DND-41 (cell line): ENCODE results near the gene NECTIN2.

ENCODE experiments used
- ATAC-seq: fragments of 200-7000 bp; cut with Tn5 transposase; 3 replicates; pipeline ENCODE4 v1.9.1; 2021; ENCODE audit warnings: low read depth; ENCODE audit not compliant: insufficient read depth
- DNase-seq: peaks from one replicate; pipeline ENCODE4 v3.0.0-alpha.2; 2020
- H2AFZ ChIP-seq: 2 replicates; pipeline ENCODE4 v1.6.0; 2012; ENCODE audit warnings: low read depth, low read length
- H3K27ac ChIP-seq: 2 replicates; pipeline ENCODE4 v1.5.1; 2012; ENCODE audit warnings: low read length, inconsistent platforms
- H3K27me3 ChIP-seq: fragments of 200-600 bp; sonication (generic); 2 replicates; pipeline ENCODE4 v1.6.0; 2012; ENCODE audit warnings: low read length, mild to moderate bottlenecking, inconsistent platforms; ENCODE audit not compliant: insufficient read depth, poor library complexity
- H3K36me3 ChIP-seq: 2 replicates; pipeline ENCODE4 v1.5.1; 2012; ENCODE audit warnings: low read length, inconsistent platforms; ENCODE audit not compliant: insufficient read depth
- H3K4me1 ChIP-seq: 2 replicates; pipeline ENCODE4 v1.5.1; 2012; ENCODE audit warnings: mild to moderate bottlenecking, low read length; ENCODE audit not compliant: insufficient read depth
- H3K4me2 ChIP-seq: 2 replicates; pipeline ENCODE4 v1.6.0; 2012; ENCODE audit warnings: mild to moderate bottlenecking, moderate library complexity, low read length, inconsistent platforms; ENCODE audit not compliant: insufficient read depth
- H3K4me3 ChIP-seq, 2 experiments: fragments of 200-600 bp in 1 of 2; shearing (Covaris generic) in 1 of 2; 2 replicates each; pipeline ENCODE4 v1.5.1; 2012 to 2016; ENCODE audit warnings: inconsistent platforms in 2 of 2, low read length in 2 of 2, mild to moderate bottlenecking in 2 of 2, low read depth in 1 of 2, moderate library complexity in 1 of 2
- H3K79me2 ChIP-seq: 2 replicates; pipeline ENCODE4 v1.6.0; 2012; ENCODE audit warnings: low read length, inconsistent platforms; ENCODE audit not compliant: insufficient read depth
- H3K9ac ChIP-seq: 2 replicates; pipeline ENCODE4 v1.6.0; 2012; ENCODE audit warnings: low read depth, mild to moderate bottlenecking, inconsistent platforms, low read length, moderate library complexity
- H3K9me3 ChIP-seq: 2 replicates; pipeline ENCODE4 v1.5.1; 2012; ENCODE audit warnings: low read length, moderate library complexity, mild to moderate bottlenecking, inconsistent platforms; ENCODE audit not compliant: insufficient read depth, severe bottlenecking
- H4K20me1 ChIP-seq: 2 replicates; pipeline ENCODE4 v1.6.0; 2012; ENCODE audit warnings: low read length; ENCODE audit not compliant: insufficient read depth
- EZH2 ChIP-seq: IDR thresholded peaks from 3 replicates; pipeline ENCODE4 v1.6.1; 2012; ENCODE audit warnings: borderline replicate concordance, low read depth, mild to moderate bottlenecking, moderate library complexity, low read length, inconsistent platforms; ENCODE audit not compliant: severe bottlenecking
- TF ChIP-seq, protein P1 (sequence below): IDR thresholded peaks from 2 replicates; pipeline ENCODE4 v1.5.1; 2012; ENCODE audit warnings: borderline replicate concordance, low read length, moderate library complexity, mild to moderate bottlenecking; ENCODE audit not compliant: poor library complexity, severe bottlenecking; ENCODE audit errors: extremely low read depth

NECTIN2 gene

GRCh38 chr19:44848812-44849447 lies 2.8 kb downstream of the NECTIN2 start:
- H3K9ac ChIP-seq = no peak overlapping the region
- H3K27me3 ChIP-seq = no peaks in the 10 kb centered on the region
- no peaks in the 10 kb centered on the region for H3K36me3 ChIP-seq
- H3K4me1 ChIP-seq = peaks cover 26% of the 10 kb centered on the region
- no peak for TF ChIP-seq EZH2
- TF ChIP-seq, protein P1, sequence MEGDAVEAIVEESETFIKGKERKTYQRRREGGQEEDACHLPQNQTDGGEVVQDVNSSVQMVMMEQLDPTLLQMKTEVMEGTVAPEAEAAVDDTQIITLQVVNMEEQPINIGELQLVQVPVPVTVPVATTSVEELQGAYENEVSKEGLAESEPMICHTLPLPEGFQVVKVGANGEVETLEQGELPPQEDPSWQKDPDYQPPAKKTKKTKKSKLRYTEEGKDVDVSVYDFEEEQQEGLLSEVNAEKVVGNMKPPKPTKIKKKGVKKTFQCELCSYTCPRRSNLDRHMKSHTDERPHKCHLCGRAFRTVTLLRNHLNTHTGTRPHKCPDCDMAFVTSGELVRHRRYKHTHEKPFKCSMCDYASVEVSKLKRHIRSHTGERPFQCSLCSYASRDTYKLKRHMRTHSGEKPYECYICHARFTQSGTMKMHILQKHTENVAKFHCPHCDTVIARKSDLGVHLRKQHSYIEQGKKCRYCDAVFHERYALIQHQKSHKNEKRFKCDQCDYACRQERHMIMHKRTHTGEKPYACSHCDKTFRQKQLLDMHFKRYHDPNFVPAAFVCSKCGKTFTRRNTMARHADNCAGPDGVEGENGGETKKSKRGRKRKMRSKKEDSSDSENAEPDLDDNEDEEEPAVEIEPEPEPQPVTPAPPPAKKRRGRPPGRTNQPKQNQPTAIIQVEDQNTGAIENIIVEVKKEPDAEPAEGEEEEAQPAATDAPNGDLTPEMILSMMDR = no peak
- no peak overlapping the region for H2AFZ ChIP-seq
- no peaks in the 10 kb centered on the region for H3K79me2 ChIP-seq
- no peak for ATAC-seq
- H4K20me1 ChIP-seq = no peaks in the 10 kb centered on the region; the same call in 1 of the 2 replicates
- no peak overlapping the region for H3K4me2 ChIP-seq
- H3K4me3 ChIP-seq = no peak overlapping the region
- H3K27ac ChIP-seq = no peak overlapping the region
- H3K9me3 ChIP-seq = no peaks in the 10 kb centered on the region
- no peak for DNase-seq

DNA sequence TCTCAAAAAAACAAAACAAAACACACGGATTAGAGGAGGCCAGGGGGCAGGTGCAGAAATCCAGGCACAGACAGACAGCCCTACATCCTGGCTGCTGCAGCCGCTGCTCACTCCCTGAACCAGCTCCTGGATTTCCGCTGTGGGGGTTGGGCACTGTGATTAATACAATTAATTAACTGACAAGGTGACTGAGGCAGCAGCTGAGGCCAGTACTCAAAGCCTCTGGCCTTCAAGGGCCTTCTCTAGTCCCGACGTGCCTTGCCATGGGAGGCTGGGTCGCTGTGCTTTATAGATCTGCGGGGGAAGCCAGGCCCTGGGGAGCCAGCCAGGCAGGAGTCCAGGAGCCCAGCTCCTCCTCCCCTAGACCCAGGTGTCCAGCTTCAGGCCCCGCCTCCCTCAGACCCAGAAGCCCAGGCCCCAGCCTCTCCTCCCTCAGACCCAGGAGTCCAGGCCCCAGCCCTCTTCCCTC lies 4.6 kb downstream of the NECTIN2 start:
- no peak overlapping the region for H3K4me3 ChIP-seq
- H3K79me2 ChIP-seq = no peaks in the 10 kb centered on the region
- no peak for DNase-seq
- no peak overlapping the region for H2AFZ ChIP-seq
- no peak overlapping the region for H3K27ac ChIP-seq
- H3K4me2 ChIP-seq = no peak overlapping the region
- no peak overlapping the region for H3K9ac ChIP-seq
- no peaks in the 10 kb centered on the region for H3K9me3 ChIP-seq
- no peaks in the 10 kb centered on the region for H3K36me3 ChIP-seq
- no peaks in the 10 kb centered on the region for H4K20me1 ChIP-seq
- H3K4me1 ChIP-seq = peaks cover 14% of the 10 kb centered on the region
- no peaks in the 10 kb centered on the region for H3K27me3 ChIP-seq
- TF ChIP-seq EZH2 = no peak
- TF ChIP-seq, protein P1 = no peak
- no peak for ATAC-seq

DNA sequence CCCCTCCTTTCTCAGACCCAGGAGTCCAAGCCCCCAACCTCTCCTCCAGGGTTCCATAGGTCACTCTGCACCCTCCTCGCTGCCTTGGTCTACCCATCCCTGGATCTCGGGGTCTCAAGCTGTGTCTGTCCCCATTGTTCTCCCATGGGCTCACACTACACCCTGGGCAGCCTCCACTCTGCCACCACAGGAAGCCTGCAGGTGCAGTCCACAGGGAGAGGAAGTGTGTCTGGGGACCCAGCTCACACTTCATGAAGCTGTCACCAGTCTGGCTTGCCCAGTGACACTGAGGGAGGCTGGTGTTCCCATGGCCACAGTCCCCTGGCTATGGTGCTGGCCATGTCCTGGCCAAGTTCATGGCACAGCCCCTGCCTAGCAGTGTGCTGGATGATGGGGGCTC lies 5.3 kb downstream of the NECTIN2 start:
- no peak overlapping the region for H3K4me2 ChIP-seq
- H3K27me3 ChIP-seq = no peaks in the 10 kb centered on the region
- H4K20me1 ChIP-seq = no peaks in the 10 kb centered on the region
- H3K27ac ChIP-seq = no peak overlapping the region
- no peaks in the 10 kb centered on the region for H3K79me2 ChIP-seq
- no peak overlapping the region for H2AFZ ChIP-seq
- ATAC-seq (no peak), DNase-seq (no peak)
- no peak overlapping the region for H3K4me3 ChIP-seq
- no peak for TF ChIP-seq EZH2
- TF ChIP-seq, protein P1 = no peak
- H3K9ac ChIP-seq = no peak overlapping the region
- H3K36me3 ChIP-seq = no peaks in the 10 kb centered on the region
- peaks cover 7% of the 10 kb centered on the region for H3K4me1 ChIP-seq
- H3K9me3 ChIP-seq = no peaks in the 10 kb centered on the region

DNA sequence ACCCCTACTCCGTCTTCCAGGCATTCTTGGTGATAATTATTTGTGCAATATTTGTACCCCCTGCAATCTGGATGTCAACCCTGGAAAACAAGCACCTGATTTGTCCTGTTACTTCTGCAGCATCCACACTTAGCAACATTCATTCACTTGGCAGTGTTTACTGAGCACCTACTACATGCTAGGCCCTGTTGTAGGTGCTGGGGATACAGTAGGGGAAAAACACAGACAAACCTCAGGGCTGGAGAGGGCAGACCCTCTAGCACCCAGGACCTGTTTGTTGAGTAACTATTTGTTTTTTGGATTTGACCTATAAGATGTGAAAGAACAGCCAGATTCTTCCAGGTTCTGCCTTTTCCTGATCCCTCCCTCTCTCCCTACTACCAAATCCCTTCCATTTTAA lies 9.5 kb downstream of the NECTIN2 start:
- H4K20me1 ChIP-seq = no peaks in the 10 kb centered on the region
- H3K9me3 ChIP-seq = no peaks in the 10 kb centered on the region
- no peaks in the 10 kb centered on the region for H3K4me1 ChIP-seq
- ATAC-seq (no peak), DNase-seq (no peak)
- no peaks in the 10 kb centered on the region for H3K79me2 ChIP-seq
- H2AFZ ChIP-seq = no peak overlapping the region
- no peak for TF ChIP-seq EZH2
- TF ChIP-seq, protein P1 = no peak
- no peak overlapping the region for H3K27ac ChIP-seq
- no peak overlapping the region for H3K4me2 ChIP-seq
- H3K36me3 ChIP-seq = no peaks in the 10 kb centered on the region
- H3K9ac ChIP-seq = no peak overlapping the region
- H3K4me3 ChIP-seq = no peak overlapping the region
- H3K27me3 ChIP-seq = no peaks in the 10 kb centered on the region
